ENCODE data around the gene PARD3B.

The PARD3B gene

GRCh38 chr2:205175831-205176230 lies 630.6 kb downstream of the PARD3B start:
- no peak overlapping the region for H3K4me3 ChIP-seq (ENCODE audit: low read depth, low read length)
- DNase-seq (ENCODE audit: low read depth): no peak
- TF ChIP-seq CTCF (IDR thresholded peaks at IDR 0.05; ENCODE audit: insufficient read depth, low read depth, low read length, missing control alignments): no peak

- no peak overlapping the region for H3K4me3 ChIP-seq (ENCODE audit: low read depth, low read length)
- no peak for DNase-seq (ENCODE audit: low read depth)
- TF ChIP-seq CTCF (IDR thresholded peaks at IDR 0.05; ENCODE audit: insufficient read depth, low read depth, low read length, missing control alignments): no peak
These were observed 631.3 kb downstream of the PARD3B start for GRCh38 chr2:205176546-205176945.

DNA sequence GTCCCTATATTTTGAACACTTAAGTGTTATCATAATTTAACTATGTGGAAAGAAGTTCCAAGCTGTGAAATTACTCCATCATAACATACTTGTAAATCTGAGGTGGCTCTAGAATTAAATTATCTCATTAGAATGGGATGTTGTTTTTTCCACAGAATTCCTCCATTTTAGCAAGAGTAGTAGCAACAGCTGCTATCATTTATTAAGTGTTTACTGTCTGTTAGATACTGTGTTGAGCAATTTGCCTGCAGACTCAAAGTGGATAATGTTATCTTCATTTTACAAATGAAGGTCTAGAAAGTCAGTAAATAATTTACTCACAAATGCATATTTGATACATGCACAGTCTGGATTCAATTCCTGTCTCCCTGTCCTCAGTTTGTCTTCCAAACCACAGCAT lies 632.3 kb downstream of the PARD3B start:
- no peak for TF ChIP-seq CTCF (IDR thresholded peaks at IDR 0.05; ENCODE audit: insufficient read depth, low read depth, low read length, missing control alignments)
- DNase-seq (ENCODE audit: low read depth): no peak
- no peak overlapping the region for H3K4me3 ChIP-seq (ENCODE audit: low read depth, low read length)

GRCh38 chr2:205180730-205181129 lies 635.5 kb downstream of the PARD3B start:
- TF ChIP-seq CTCF (IDR thresholded peaks at IDR 0.05; ENCODE audit: insufficient read depth, low read depth, low read length, missing control alignments): no peak
- no peak overlapping the region for H3K4me3 ChIP-seq (ENCODE audit: low read depth, low read length)
- DNase-seq (ENCODE audit: low read depth): no peak

DNA sequence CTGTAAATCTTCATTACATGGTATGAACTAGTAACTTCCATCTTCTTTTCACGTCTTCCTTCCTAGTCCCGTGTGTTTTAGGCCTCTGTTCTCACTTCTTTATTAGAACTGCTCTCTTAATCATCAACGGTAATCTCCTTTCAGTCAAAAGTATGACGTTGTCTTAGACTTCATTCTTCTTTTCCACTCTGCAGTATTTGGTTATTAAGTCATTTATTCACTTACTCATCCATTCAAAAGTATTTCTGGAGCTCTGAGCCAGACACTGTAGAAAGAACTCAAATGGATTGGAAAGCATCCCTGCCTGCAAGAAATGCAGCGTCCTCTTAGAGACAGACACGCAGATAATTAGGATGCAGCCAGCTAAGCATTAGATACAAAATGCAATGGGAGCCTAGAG lies 642.5 kb downstream of the PARD3B start:
- no peak for TF ChIP-seq CTCF (IDR thresholded peaks at IDR 0.05; ENCODE audit: insufficient read depth, low read depth, low read length, missing control alignments)
- DNase-seq (ENCODE audit: low read depth): no peak
- no peak overlapping the region for H3K4me3 ChIP-seq (ENCODE audit: low read depth, low read length)

- H3K4me3 ChIP-seq (ENCODE audit: low read depth, low read length): no peak overlapping the region
- TF ChIP-seq CTCF (IDR thresholded peaks at IDR 0.05; ENCODE audit: insufficient read depth, low read depth, low read length, missing control alignments): no peak
- no peak for DNase-seq (ENCODE audit: low read depth)
These were observed 643.2 kb downstream of the PARD3B start for GRCh38 chr2:205188239-205189138.

DNA sequence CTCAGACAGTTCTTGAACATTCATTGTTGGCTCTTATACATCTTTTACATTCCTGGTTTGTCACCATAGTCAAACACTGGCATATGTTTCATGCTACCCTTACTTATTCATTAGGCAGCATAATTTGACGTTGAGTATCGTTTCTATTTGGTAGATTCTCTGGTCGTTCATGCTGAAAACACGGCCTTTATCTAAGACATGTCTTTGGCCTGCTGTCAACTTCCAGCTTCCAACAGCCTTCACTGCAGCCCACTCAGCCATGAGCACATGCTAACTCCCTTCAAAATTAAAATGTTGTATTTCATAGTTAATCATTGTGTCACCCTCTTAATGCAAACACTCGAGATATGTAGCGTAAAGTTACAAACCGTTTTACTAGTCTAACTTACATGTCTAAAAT lies 644.0 kb downstream of the PARD3B start:
- no peak for DNase-seq (ENCODE audit: low read depth)
- no peak overlapping the region for H3K4me3 ChIP-seq (ENCODE audit: low read depth, low read length)
- no peak for TF ChIP-seq CTCF (IDR thresholded peaks at IDR 0.05; ENCODE audit: insufficient read depth, low read depth, low read length, missing control alignments)

Measured in GM12865 (cell line).